BE2C (cell line): ENCODE results near the gene HIC1. TPM values are rescaled to one million over a fixed set of nuclear protein-coding genes. Genes with fewer than 3 reads are reported as not detected.
"Not testable (repeated sequence)": the region's sequence is repeated elsewhere in the genome, so short reads cannot be mapped to it uniquely, and the experiment has no call there.

ENCODE experiments used
- DNase-seq: peaks from one replicate; pipeline ENCODE4 v3.0.0-alpha.2; 2020
- H3K27me3 ChIP-seq: fragments of 250-450 bp; sonication (Bioruptor Pico); 2 replicates; pipeline ENCODE4 v1.5.1; 2020; ENCODE audit warnings: mild to moderate bottlenecking
- H3K36me3 ChIP-seq: fragments of 250-450 bp; sonication (Bioruptor Pico); 2 replicates; pipeline ENCODE4 v1.5.1; 2020; ENCODE audit warnings: mild to moderate bottlenecking
- H3K4me1 ChIP-seq: fragments of 250-450 bp; sonication (Bioruptor Pico); 2 replicates; pipeline ENCODE4 v1.5.1; 2020
- H3K4me3 ChIP-seq: 2 replicates; pipeline ENCODE4 v1.5.1; 2011; ENCODE audit warnings: low read depth, low read length
- H3K9me3 ChIP-seq: fragments of 250-450 bp; sonication (Bioruptor Pico); 2 replicates; pipeline ENCODE4 v1.5.1; 2020
- CTCF ChIP-seq: IDR thresholded peaks from 2 replicates; pipeline ENCODE4 v1.5.1; 2012; ENCODE audit warnings: mild to moderate bottlenecking, low read depth, low read length
- polyA plus RNA-seq: library from polyadenylated mRNA; unstranded; fragments of >200 nt; gene quantifications from one replicate; pipeline ENCODE4 v1.2.1, GENCODE V29; 2012; ENCODE audit warnings: low read depth, missing spikeins; ENCODE audit not compliant: insufficient read length, insufficient read depth

The HIC1 gene
- 1.3 TPM for polyA plus RNA-seq

- H3K27me3 ChIP-seq = peaks cover 32% of the 10 kb centered on the region
- no peaks in the 10 kb centered on the region for H3K4me1 ChIP-seq
- peak within 1 kb of the TSS; percentile 51 for H3K4me3 ChIP-seq
- peak; percentile 37 for TF ChIP-seq CTCF
- peak; percentile 67 for DNase-seq
- no peaks in the 10 kb centered on the region for H3K9me3 ChIP-seq
- no peaks in the 10 kb centered on the region for H3K36me3 ChIP-seq
Measured at GRCh38 chr17:2054512-2055291, at the start of gene HIC1. HIC1 (plus strand) TSS chr17:2055103; CDS start chr17:2056691, 1,588 bp downstream.

GRCh38 chr17:2008332-2009126, 46.4 kb upstream of the HIC1 start:
- Histone ChIP-seq H3K27me3 (no peaks in the 10 kb centered on the region), H3K9me3 (no peaks in the 10 kb centered on the region), H3K4me1 (no peaks in the 10 kb centered on the region), H3K4me3 (no peak overlapping the region), H3K36me3 (no peaks in the 10 kb centered on the region)
- DNase-seq = no peak
- TF ChIP-seq CTCF = no peak

- Histone ChIP-seq H3K4me3 (no peak overlapping the region), H3K36me3 (no peaks in the 10 kb centered on the region), H3K27me3 (no peaks in the 10 kb centered on the region), H3K9me3 (no peaks in the 10 kb centered on the region), H3K4me1 (no peaks in the 10 kb centered on the region)
- DNase-seq = no peak
- no peak for TF ChIP-seq CTCF
Measured at GRCh38 chr17:2009737-2010136, 45.2 kb upstream of the HIC1 start.

- H3K4me3 ChIP-seq = no peak overlapping the region
- H3K9me3 ChIP-seq = no peaks in the 10 kb centered on the region
- no peaks in the 10 kb centered on the region for H3K4me1 ChIP-seq
- H3K27me3 ChIP-seq = no peaks in the 10 kb centered on the region
- no peaks in the 10 kb centered on the region for H3K36me3 ChIP-seq
- no peak for DNase-seq
- TF ChIP-seq CTCF = no peak
Measured at GRCh38 chr17:2011411-2012371, 43.2 kb upstream of the HIC1 start.

- Histone ChIP-seq H3K4me3 (no peak overlapping the region), H3K9me3 (no peaks in the 10 kb centered on the region), H3K36me3 (no peaks in the 10 kb centered on the region), H3K27me3 (no peaks in the 10 kb centered on the region), H3K4me1 (no peaks in the 10 kb centered on the region)
- DNase-seq = no peak
- no peak for TF ChIP-seq CTCF
Measured at GRCh38 chr17:2012499-2012898, 42.4 kb upstream of the HIC1 start.

GRCh38 chr17:2013220-2013993, 41.5 kb upstream of the HIC1 start:
- not testable (repeated sequence) for H3K27me3 ChIP-seq, DNase-seq, H3K9me3 ChIP-seq, H3K4me3 ChIP-seq, H3K4me1 ChIP-seq, H3K36me3 ChIP-seq
